ENCODE results near the gene CCDC187. TPM values are rescaled to one million over a fixed set of nuclear protein-coding genes. Genes with fewer than 3 reads are reported as not detected.

Gene CCDC187
- total and polyA plus RNA-seq, 2 of the 13 experiments (the other 11 are each of a cell fraction or from before 2014, with no cell fraction given), result 0.03 to 0.13 TPM

DNA sequence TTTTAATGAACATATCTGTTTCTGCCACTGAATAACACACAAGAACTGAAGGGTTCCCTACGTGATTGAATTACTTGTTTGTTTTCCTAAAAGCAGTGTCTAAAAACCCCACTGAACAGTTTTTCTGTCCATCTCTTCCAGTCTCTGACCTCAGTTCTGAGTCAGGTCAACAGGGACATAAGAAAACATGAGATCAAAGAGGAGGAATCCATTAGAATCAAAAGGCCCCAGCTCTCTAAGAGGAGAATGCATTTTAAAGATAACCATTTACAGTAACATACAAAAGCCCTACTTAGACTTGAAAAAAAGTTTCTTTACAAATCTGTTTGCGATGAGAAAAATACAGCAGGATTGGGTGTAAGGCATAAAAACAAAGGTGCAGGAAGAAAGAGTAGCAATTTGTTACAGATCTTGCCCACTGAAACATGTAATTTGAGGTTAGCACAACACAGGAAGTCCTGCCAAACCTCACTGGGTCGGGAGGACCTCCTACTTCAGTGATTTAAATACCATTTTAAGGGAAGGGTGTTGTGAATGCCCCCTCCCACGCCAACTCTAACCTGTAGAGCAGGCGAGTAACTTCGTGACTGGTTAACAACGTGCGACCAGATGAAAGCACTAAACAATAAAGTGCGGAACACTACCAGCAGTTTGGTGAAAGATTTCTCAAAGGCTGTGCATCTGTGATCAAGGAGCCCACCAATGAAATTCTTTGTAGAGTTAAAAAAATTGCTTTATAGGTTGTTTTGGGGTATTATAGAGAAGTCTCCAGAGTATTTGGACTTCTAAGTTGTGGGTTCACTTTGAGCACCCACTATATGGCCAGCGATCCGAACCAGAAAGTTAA lies 59.5 kb downstream of the CCDC187 start (continued):
- no peak for TF ChIP-seq ZNF569 (CRISPR knock-in tag; IDR thresholded peaks at IDR 0.05; ENCODE audit: borderline replicate concordance)
- TF ChIP-seq, protein P1, sequence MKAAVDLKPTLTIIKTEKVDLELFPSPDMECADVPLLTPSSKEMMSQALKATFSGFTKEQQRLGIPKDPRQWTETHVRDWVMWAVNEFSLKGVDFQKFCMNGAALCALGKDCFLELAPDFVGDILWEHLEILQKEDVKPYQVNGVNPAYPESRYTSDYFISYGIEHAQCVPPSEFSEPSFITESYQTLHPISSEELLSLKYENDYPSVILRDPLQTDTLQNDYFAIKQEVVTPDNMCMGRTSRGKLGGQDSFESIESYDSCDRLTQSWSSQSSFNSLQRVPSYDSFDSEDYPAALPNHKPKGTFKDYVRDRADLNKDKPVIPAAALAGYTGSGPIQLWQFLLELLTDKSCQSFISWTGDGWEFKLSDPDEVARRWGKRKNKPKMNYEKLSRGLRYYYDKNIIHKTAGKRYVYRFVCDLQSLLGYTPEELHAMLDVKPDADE (CRISPR knock-in tag; IDR thresholded peaks at IDR 0.05), result no peak
- TF ChIP-seq GATAD2A (CRISPR knock-in tag; IDR thresholded peaks at IDR 0.05), result peak; percentile 28; the same call in 1 of the 2 replicates
- no peak for TF ChIP-seq ZMYM3 (CRISPR knock-in tag; IDR thresholded peaks at IDR 0.05)
- TF ChIP-seq FOXA1 (IDR thresholded peaks at IDR 0.05), result no peak
- TF ChIP-seq FOXA1 (CRISPR knock-in tag; IDR thresholded peaks at IDR 0.05), result 0 out of 2 replicates have a peak, but pooled peaks have one; percentile 31
- TF ChIP-seq TCF7 (IDR thresholded peaks at IDR 0.05; ENCODE audit: low read depth), result peak; percentile 89
- no peak for TF ChIP-seq ZNF615 (CRISPR knock-in tag; IDR thresholded peaks at IDR 0.05; ENCODE audit: borderline replicate concordance)
- no peak for TF ChIP-seq ZNF180 (CRISPR knock-in tag; IDR thresholded peaks at IDR 0.05; ENCODE audit: borderline replicate concordance, low read depth)
- peak in 1 of 2 experiments; percentile 52; a peak in 2 of 4 replicates for TF ChIP-seq EP300 (IDR thresholded peaks at IDR 0.05; ENCODE audit: low read depth in 2 of 2, low read length in 2 of 2)
- 0 out of 2 replicates have a peak, but pooled peaks have one; percentile 14 for TF ChIP-seq EP300 (CRISPR knock-in tag; IDR thresholded peaks at IDR 0.05; ENCODE audit: borderline replicate concordance)
- no peak for TF ChIP-seq ZFP36L2 (CRISPR knock-in tag; IDR thresholded peaks at IDR 0.05)
- TF ChIP-seq, protein P2, sequence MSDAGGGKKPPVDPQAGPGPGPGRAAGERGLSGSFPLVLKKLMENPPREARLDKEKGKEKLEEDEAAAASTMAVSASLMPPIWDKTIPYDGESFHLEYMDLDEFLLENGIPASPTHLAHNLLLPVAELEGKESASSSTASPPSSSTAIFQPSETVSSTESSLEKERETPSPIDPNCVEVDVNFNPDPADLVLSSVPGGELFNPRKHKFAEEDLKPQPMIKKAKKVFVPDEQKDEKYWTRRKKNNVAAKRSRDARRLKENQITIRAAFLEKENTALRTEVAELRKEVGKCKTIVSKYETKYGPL (CRISPR knock-in tag; IDR thresholded peaks at IDR 0.05), result no peak
- no peak for TF ChIP-seq ZFP90 (CRISPR knock-in tag; IDR thresholded peaks at IDR 0.05; ENCODE audit: borderline replicate concordance)
- TF ChIP-seq MTA1 (CRISPR knock-in tag; IDR thresholded peaks at IDR 0.05; ENCODE audit: borderline replicate concordance), result no peak
- TF ChIP-seq CBFB (CRISPR knock-in tag; IDR thresholded peaks at IDR 0.05), result no peak
- TF ChIP-seq HNRNPLL (IDR thresholded peaks at IDR 0.05; ENCODE audit: low read depth, low read length, poor library complexity, severe bottlenecking), result no peak
- TF ChIP-seq, protein P3, sequence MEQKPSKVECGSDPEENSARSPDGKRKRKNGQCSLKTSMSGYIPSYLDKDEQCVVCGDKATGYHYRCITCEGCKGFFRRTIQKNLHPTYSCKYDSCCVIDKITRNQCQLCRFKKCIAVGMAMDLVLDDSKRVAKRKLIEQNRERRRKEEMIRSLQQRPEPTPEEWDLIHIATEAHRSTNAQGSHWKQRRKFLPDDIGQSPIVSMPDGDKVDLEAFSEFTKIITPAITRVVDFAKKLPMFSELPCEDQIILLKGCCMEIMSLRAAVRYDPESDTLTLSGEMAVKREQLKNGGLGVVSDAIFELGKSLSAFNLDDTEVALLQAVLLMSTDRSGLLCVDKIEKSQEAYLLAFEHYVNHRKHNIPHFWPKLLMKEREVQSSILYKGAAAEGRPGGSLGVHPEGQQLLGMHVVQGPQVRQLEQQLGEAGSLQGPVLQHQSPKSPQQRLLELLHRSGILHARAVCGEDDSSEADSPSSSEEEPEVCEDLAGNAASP (CRISPR knock-in tag; IDR thresholded peaks at IDR 0.05; ENCODE audit: borderline replicate concordance), result peak; percentile 46; the same call in 1 of the 2 replicates
- TF ChIP-seq, protein P4, sequence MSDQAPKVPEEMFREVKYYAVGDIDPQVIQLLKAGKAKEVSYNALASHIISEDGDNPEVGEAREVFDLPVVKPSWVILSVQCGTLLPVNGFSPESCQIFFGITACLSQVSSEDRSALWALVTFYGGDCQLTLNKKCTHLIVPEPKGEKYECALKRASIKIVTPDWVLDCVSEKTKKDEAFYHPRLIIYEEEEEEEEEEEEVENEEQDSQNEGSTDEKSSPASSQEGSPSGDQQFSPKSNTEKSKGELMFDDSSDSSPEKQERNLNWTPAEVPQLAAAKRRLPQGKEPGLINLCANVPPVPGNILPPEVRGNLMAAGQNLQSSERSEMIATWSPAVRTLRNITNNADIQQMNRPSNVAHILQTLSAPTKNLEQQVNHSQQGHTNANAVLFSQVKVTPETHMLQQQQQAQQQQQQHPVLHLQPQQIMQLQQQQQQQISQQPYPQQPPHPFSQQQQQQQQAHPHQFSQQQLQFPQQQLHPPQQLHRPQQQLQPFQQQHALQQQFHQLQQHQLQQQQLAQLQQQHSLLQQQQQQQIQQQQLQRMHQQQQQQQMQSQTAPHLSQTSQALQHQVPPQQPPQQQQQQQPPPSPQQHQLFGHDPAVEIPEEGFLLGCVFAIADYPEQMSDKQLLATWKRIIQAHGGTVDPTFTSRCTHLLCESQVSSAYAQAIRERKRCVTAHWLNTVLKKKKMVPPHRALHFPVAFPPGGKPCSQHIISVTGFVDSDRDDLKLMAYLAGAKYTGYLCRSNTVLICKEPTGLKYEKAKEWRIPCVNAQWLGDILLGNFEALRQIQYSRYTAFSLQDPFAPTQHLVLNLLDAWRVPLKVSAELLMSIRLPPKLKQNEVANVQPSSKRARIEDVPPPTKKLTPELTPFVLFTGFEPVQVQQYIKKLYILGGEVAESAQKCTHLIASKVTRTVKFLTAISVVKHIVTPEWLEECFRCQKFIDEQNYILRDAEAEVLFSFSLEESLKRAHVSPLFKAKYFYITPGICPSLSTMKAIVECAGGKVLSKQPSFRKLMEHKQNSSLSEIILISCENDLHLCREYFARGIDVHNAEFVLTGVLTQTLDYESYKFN (CRISPR knock-in tag; conservative IDR thresholded peaks at IDR 0.05), result 0 out of 2 replicates have a peak, but pooled peaks have one; percentile 22
- TF ChIP-seq AKAP8 (CRISPR knock-in tag; IDR thresholded peaks at IDR 0.05), result no peak
- 0 out of 4 replicates have a peak, but pooled peaks have one; percentile 12 to 44 for TF ChIP-seq NR2F1 (CRISPR knock-in tag; IDR thresholded peaks at IDR 0.05)
